A549 (cell line): Measurements from ENCODE around the gene MLYCD. TPM values are rescaled to one million over a fixed set of nuclear protein-coding genes. Genes with fewer than 3 reads are reported as not detected.
A peak's percentile ranks its signal among the peaks of the same experiment; 100 is the strongest.

Experiments
- ATAC-seq, 2 experiments: fragments of 200-7000 bp in 1 of 2; fragments of >200 bp in 1 of 2; cut with Nextera tagmentation in 1 of 2; cut with Tn5 transposase in 1 of 2; 3 replicates each; pipeline versions ENCODE4 v1.8.0 to v1.9.1; 2018 to 2020; ENCODE audit warnings: mild to moderate bottlenecking in 1 of 2, moderate library complexity in 1 of 2
- CTCF ChIA-PET: fragments of 300-600 bp; sonication (Branson Sonifier 250); formaldehyde crosslinking; extraction: SDS; loops from one replicate; lab custom pipeline; 2021; ENCODE audit warnings: antibody characterized with exemption, inconsistent platforms; lab: Yijun Ruan, JAX
- POLR2A ChIA-PET: fragments of 350-600 bp; formaldehyde crosslinking; extraction: SDS; loops from one replicate; lab custom pipeline; 2021; ENCODE audit warnings: antibody characterized with exemption, inconsistent platforms; lab: Yijun Ruan, JAX
- DNase-seq, 2 experiments: peaks; one replicate each; pipeline versions ENCODE4 v3.0.0 to v3.0.0-alpha.2; 2011 to 2016; ENCODE audit warnings: low read depth in 1 of 2, low spot score in 1 of 2
- FAIRE-seq: peaks from 2 replicates; lab custom pipeline; 2011; peaks lifted over from hg19 to GRCh38; lab: Jason Lieb, UNC
- H3K27ac ChIP-seq, 2 experiments: fragments of >200 bp; sonication (Bioruptor Twin); formaldehyde crosslinking; 3 replicates each; pipeline ENCODE4 v1.5.1; 2016 to 2017
- H3K4me1 ChIP-seq: fragments of >200 bp; sonication (Bioruptor Twin); formaldehyde crosslinking; 3 replicates; pipeline ENCODE4 v1.6.1; 2016
- H3K4me2 ChIP-seq: fragments of >200 bp; sonication (Bioruptor Twin); formaldehyde crosslinking; 3 replicates; pipeline ENCODE4 v1.6.1; 2016
- H3K4me3 ChIP-seq: fragments of >200 bp; sonication (Bioruptor Twin); formaldehyde crosslinking; 3 replicates; pipeline ENCODE4 v1.5.1; 2016
- H3K9me3 ChIP-seq: fragments of >200 bp; sonication (Bioruptor Twin); formaldehyde crosslinking; 3 replicates; pipeline ENCODE4 v1.6.1; 2016
- ATOH8 ChIP-seq: fragments of 250-450 bp; sonication (Bioruptor Pico); IDR thresholded peaks from 2 replicates; pipeline ENCODE4 v1.5.0; 2020; ENCODE audit warnings: low read depth, mild to moderate bottlenecking, moderate library complexity
- BCL3 ChIP-seq: fragments of >200 bp; sonication (Bioruptor Twin); formaldehyde crosslinking; IDR thresholded peaks from 3 replicates; pipeline ENCODE4 v1.6.1; 2016
- BHLHE40 ChIP-seq: IDR thresholded peaks from 2 replicates; pipeline ENCODE4 v1.6.1; 2012; ENCODE audit warnings: low read depth, low read length, inconsistent platforms
- CEBPB ChIP-seq, 2 experiments: fragments of >200 bp in 1 of 2; sonication (Bioruptor Twin) in 1 of 2; formaldehyde crosslinking in 1 of 2; IDR thresholded peaks; 2 replicates each; pipeline ENCODE4 v1.6.1; 2012 to 2016
- CHD4 ChIP-seq: fragments of 200-600 bp; sonication (generic); IDR thresholded peaks from 2 replicates; pipeline ENCODE4 v1.6.1; 2016; ENCODE audit warnings: antibody characterized with exemption, mild to moderate bottlenecking, borderline replicate concordance
- EHF ChIP-seq: fragments of 250-450 bp; sonication (Bioruptor Pico); IDR thresholded peaks from 2 replicates; pipeline ENCODE4 v1.5.0; 2020; ENCODE audit warnings: mild to moderate bottlenecking
- EHMT2 ChIP-seq: fragments of 200-600 bp; sonication (generic); IDR thresholded peaks from 2 replicates; pipeline ENCODE4 v1.6.1; 2016; ENCODE audit warnings: antibody characterized with exemption, low read depth, mild to moderate bottlenecking, moderate library complexity
- EP300 ChIP-seq, 2 experiments: fragments of >200 bp; sonication (Bioruptor Twin); formaldehyde crosslinking; IDR thresholded peaks; 2 replicates in 1 of 2; 3 replicates in 1 of 2; pipeline ENCODE4 v1.6.1; 2016 to 2017
- ESRRA ChIP-seq: fragments of 150-350 bp; IDR thresholded peaks from 2 replicates; pipeline ENCODE4 v1.6.1; 2014; ENCODE audit warnings: mild to moderate bottlenecking, low read length, borderline replicate concordance
- FOSB ChIP-seq: fragments of 250-450 bp; sonication (Bioruptor Pico); IDR thresholded peaks from 2 replicates; pipeline ENCODE4 v1.5.0; 2020; ENCODE audit warnings: mild to moderate bottlenecking, moderate library complexity
- FOSL2 ChIP-seq, 2 experiments: fragments of 450-650 bp in 1 of 2; fragments of >200 bp in 1 of 2; sonication (Bioruptor Twin) in 1 of 2; formaldehyde crosslinking; IDR thresholded peaks; 2 replicates each; pipeline versions ENCODE4 v1.5.0 to v1.6.1; 2016 to 2020; ENCODE audit warnings: mild to moderate bottlenecking in 1 of 2, moderate library complexity in 1 of 2
- FOXS1 ChIP-seq: fragments of 250-450 bp; sonication (Bioruptor Pico); IDR thresholded peaks from 2 replicates; pipeline ENCODE4 v1.5.0; 2020; ENCODE audit warnings: mild to moderate bottlenecking, moderate library complexity
- GATA3 ChIP-seq: IDR thresholded peaks from 2 replicates; pipeline ENCODE4 v1.6.1; 2012; ENCODE audit warnings: borderline replicate concordance
- HDAC2 ChIP-seq: fragments of 200-600 bp; sonication (generic); IDR thresholded peaks from 2 replicates; pipeline ENCODE4 v1.6.1; 2016
- HES2 ChIP-seq: fragments of >200 bp; sonication (Bioruptor Twin); formaldehyde crosslinking; IDR thresholded peaks from 2 replicates; pipeline ENCODE4 v1.6.1; 2016
- HEYL ChIP-seq: fragments of 250-450 bp; sonication (Bioruptor Pico); IDR thresholded peaks from 2 replicates; pipeline ENCODE4 v1.8.0; 2021; ENCODE audit warnings: mild to moderate bottlenecking, moderate library complexity
- HMGXB4 ChIP-seq: fragments of 250-450 bp; sonication (Bioruptor Pico); IDR thresholded peaks from 2 replicates; pipeline ENCODE4 v1.5.0; 2021; ENCODE audit warnings: mild to moderate bottlenecking, moderate library complexity, borderline replicate concordance
- HOXB13 ChIP-seq: fragments of 250-450 bp; sonication (Bioruptor Pico); IDR thresholded peaks from 2 replicates; pipeline ENCODE4 v1.5.0; 2020; ENCODE audit warnings: low read depth, mild to moderate bottlenecking, moderate library complexity
- HOXB5 ChIP-seq: fragments of 250-450 bp; sonication (Bioruptor Pico); IDR thresholded peaks from 2 replicates; pipeline ENCODE4 v1.5.0; 2020; ENCODE audit warnings: mild to moderate bottlenecking, moderate library complexity
- MAFK ChIP-seq: fragments of 450-650 bp; IDR thresholded peaks from 2 replicates; pipeline ENCODE4 v1.6.1; 2014; ENCODE audit not compliant: partially characterized antibody
- MAX ChIP-seq: IDR thresholded peaks from 2 replicates; pipeline ENCODE4 v1.6.1; 2012
- MAZ ChIP-seq: fragments of 150-350 bp; IDR thresholded peaks from 2 replicates; pipeline ENCODE4 v1.6.1; 2014; ENCODE audit warnings: antibody characterized with exemption, low read depth, low read length, borderline replicate concordance
- NFE2L2 ChIP-seq: fragments of 150-350 bp; conservative IDR thresholded peaks from 2 replicates; pipeline ENCODE4 v1.6.1; 2014; ENCODE audit warnings: low read length
- NPAS2 ChIP-seq: fragments of 250-450 bp; sonication (Bioruptor Pico); IDR thresholded peaks from 2 replicates; pipeline ENCODE4 v1.8.0; 2022; ENCODE audit warnings: mild to moderate bottlenecking, moderate library complexity, borderline replicate concordance
- PBX3 ChIP-seq: IDR thresholded peaks from 2 replicates; pipeline ENCODE4 v1.6.1; 2012
- PHF8 ChIP-seq: fragments of 200-600 bp; sonication (generic); IDR thresholded peaks from 2 replicates; pipeline ENCODE4 v1.6.1; 2016; ENCODE audit warnings: low read depth, mild to moderate bottlenecking, antibody characterized with exemption, moderate library complexity, borderline replicate concordance
- RAD21 ChIP-seq, 2 experiments: fragments of >200 bp in 1 of 2; sonication (Bioruptor Twin) in 1 of 2; formaldehyde crosslinking in 1 of 2; IDR thresholded peaks in 1 of 2; conservative IDR thresholded peaks in 1 of 2; 2 replicates in 1 of 2; 3 replicates in 1 of 2; pipeline ENCODE4 v1.6.1; 2012 to 2018; ENCODE audit warnings: inconsistent platforms in 1 of 2
- RCOR1 ChIP-seq: fragments of 150-350 bp; IDR thresholded peaks from 2 replicates; pipeline ENCODE4 v1.6.1; 2014; ENCODE audit warnings: antibody characterized with exemption, low read length, low read depth
- RFX5 ChIP-seq: fragments of 450-650 bp; IDR thresholded peaks from 2 replicates; pipeline ENCODE4 v1.7.1; 2014; ENCODE audit warnings: antibody characterized with exemption, mild to moderate bottlenecking, moderate library complexity
- RNF2 ChIP-seq: fragments of 200-600 bp; sonication (generic); IDR thresholded peaks from 2 replicates; pipeline ENCODE4 v1.6.1; 2016; ENCODE audit warnings: low read depth, mild to moderate bottlenecking, antibody characterized with exemption, moderate library complexity, borderline replicate concordance
- SMC3 ChIP-seq: fragments of >200 bp; sonication (Bioruptor Twin); formaldehyde crosslinking; IDR thresholded peaks from 3 replicates; pipeline ENCODE4 v1.6.1; 2018; ENCODE audit warnings: inconsistent platforms
- SREBF2 ChIP-seq: fragments of 450-650 bp; IDR thresholded peaks from 2 replicates; pipeline ENCODE4 v1.6.1; 2014; ENCODE audit warnings: mild to moderate bottlenecking, moderate library complexity
- TFCP2L1 ChIP-seq: fragments of 250-450 bp; sonication (Bioruptor Pico); IDR thresholded peaks from 2 replicates; pipeline ENCODE4 v1.5.0; 2021; ENCODE audit warnings: mild to moderate bottlenecking
- TP53 ChIP-seq: fragments of 250-450 bp; sonication (Bioruptor Pico); IDR thresholded peaks from 2 replicates; pipeline ENCODE4 v1.5.0; 2021; ENCODE audit warnings: mild to moderate bottlenecking, moderate library complexity
- USF2 ChIP-seq: fragments of 450-650 bp; IDR thresholded peaks from 2 replicates; pipeline ENCODE4 v1.6.1; 2014; ENCODE audit warnings: antibody characterized with exemption
- ZFP36 ChIP-seq: fragments of 450-650 bp; IDR thresholded peaks from 2 replicates; pipeline ENCODE4 v1.6.1; 2014; ENCODE audit warnings: borderline replicate concordance; ENCODE audit not compliant: partially characterized antibody
- ZSCAN20 ChIP-seq: fragments of 250-450 bp; sonication (Bioruptor Pico); IDR thresholded peaks from 2 replicates; pipeline ENCODE4 v1.8.0; 2022; ENCODE audit warnings: mild to moderate bottlenecking, moderate library complexity
- WGBS: methylation state at CpG from one replicate; pipeline ENCODE4 v1.1.6; 2017; ENCODE audit errors: missing lambda C conversion rate; 5-methylcytosine and 5-hydroxymethylcytosine counted together
- polyA plus RNA-seq, 4 experiments: library from polyadenylated mRNA; depleted of rRNA in 3 of 4; stranded (reverse); fragments of >200 nt; fragmentation: RNase III in 1 of 4; extraction: RNeasy Plus Mini Kit Qiagen cat#74134 plus additional on column Dnase treatment in 1 of 4; gene quantifications; 2 replicates in 3 of 4; 3 replicates in 1 of 4; pipeline ENCODE4 v1.2.3, GENCODE V29; 2011 to 2017

The MLYCD gene
- polyA plus RNA-seq, 2 of the 4 experiments (the other 2 are of a cell fraction), result 1.3 to 1.7 TPM

- 46% methylated on average over 35 of the region's 35 CpGs for WGBS
- H3K4me2 ChIP-seq, result no peak within 1 kb of the TSS; the same call in 2 of the 3 replicates
- ChIA-PET CTCF (no interaction called here), POLR2A (no interaction called here)
- H3K9me3 ChIP-seq, result no peaks in the 10 kb centered on the region
- H3K4me3 ChIP-seq, result no peak within 1 kb of the TSS
- DNase-seq, result peak in 1 of 2 experiments; percentile 41
- peak in 1 of 2 experiments; percentile 16; a peak in 3 of 6 replicates for ATAC-seq
- no peak within 1 kb of the TSS for H3K27ac ChIP-seq
- H3K4me1 ChIP-seq, result no peaks in the 10 kb centered on the region
- FAIRE-seq, result no peak
- TF ChIP-seq PHF8 (no peak), EHMT2 (no peak), HEYL (no peak), BHLHE40 (no peak), HMGXB4 (no peak), CHD4 (no peak), SREBF2 (no peak), USF2 (no peak), FOSL2 (IDR thresholded peaks at IDR 0.05) (no peak), FOSL2 (CRISPR knock-in tag; IDR thresholded peaks at IDR 0.05) (no peak), EP300 (IDR thresholded peaks at IDR 0.05) (no peak), ESRRA (no peak), MAX (no peak), TFCP2L1 (CRISPR knock-in tag) (peak; percentile 75; the same call in 1 of the 2 replicates), PBX3 (peak; percentile 14; the same call in 1 of the 2 replicates), MAZ (no peak), EHF (CRISPR knock-in tag) (no peak), RFX5 (no peak), FOSB (CRISPR knock-in tag) (no peak), FOXS1 (no peak), ATOH8 (CRISPR knock-in tag) (no peak), CEBPB (IDR thresholded peaks at IDR 0.05) (no peak), NPAS2 (no peak), HDAC2 (no peak), ZSCAN20 (CRISPR knock-in tag) (no peak), HOXB5 (CRISPR knock-in tag) (0 out of 2 replicates have a peak, but pooled peaks have one; percentile 18), RAD21 (conservative IDR thresholded peaks at IDR 0.05 in 1 of 2, IDR thresholded peaks at IDR 0.05 in 1 of 2) (peak; percentile 45 to 49; a peak in 4 of 5 replicates), ZFP36 (no peak), MAFK (no peak), BCL3 (no peak), NFE2L2 (no peak), SMC3 (peak; percentile 35; the same call in 1 of the 3 replicates), HES2 (no peak), GATA3 (no peak), HOXB13 (no peak), TP53 (CRISPR knock-in tag) (0 out of 2 replicates have a peak, but pooled peaks have one; percentile 73), RNF2 (no peak), RCOR1 (no peak)
Measured at GRCh38 chr16:83967838-83968305, 69.0 kb downstream of the MLYCD start, which contains the start of gene NECAB2. NECAB2 (plus strand) TSS chr16:83968244; CDS start chr16:83968649, 405 bp downstream.
